ENCODE measurements around the gene SLC26A8.
A peak's percentile ranks its signal among the peaks of the same experiment; 100 is the strongest.

The SLC26A8 gene

DNA sequence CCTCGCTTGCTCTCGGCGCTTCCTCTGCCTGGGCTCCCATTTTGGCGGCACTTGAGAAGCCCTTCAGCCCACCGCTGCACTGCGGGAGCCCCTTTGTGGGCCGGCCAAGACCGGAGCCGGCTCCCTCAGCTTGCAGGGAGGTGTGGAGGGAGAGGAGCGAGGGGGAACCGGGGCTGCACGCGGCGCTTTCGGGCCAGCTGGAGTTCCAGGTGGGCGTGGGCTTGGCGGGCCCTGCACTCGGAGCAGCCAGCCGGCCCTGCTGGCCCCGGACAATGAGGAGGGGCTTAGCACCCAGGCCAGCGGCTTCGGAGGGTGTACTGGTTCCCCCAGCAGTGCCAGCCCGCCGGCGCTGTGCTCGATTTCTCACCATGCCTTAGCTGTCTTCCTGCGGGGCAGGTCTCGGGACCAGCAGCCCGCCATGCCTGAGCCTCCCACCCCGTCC is 93.3 kb downstream of the SLC26A8 start:
- no peak overlapping the region for H3K27ac ChIP-seq
- no peak for TF ChIP-seq ZFX (IDR thresholded peaks at IDR 0.05)
- TF ChIP-seq, protein P1, sequence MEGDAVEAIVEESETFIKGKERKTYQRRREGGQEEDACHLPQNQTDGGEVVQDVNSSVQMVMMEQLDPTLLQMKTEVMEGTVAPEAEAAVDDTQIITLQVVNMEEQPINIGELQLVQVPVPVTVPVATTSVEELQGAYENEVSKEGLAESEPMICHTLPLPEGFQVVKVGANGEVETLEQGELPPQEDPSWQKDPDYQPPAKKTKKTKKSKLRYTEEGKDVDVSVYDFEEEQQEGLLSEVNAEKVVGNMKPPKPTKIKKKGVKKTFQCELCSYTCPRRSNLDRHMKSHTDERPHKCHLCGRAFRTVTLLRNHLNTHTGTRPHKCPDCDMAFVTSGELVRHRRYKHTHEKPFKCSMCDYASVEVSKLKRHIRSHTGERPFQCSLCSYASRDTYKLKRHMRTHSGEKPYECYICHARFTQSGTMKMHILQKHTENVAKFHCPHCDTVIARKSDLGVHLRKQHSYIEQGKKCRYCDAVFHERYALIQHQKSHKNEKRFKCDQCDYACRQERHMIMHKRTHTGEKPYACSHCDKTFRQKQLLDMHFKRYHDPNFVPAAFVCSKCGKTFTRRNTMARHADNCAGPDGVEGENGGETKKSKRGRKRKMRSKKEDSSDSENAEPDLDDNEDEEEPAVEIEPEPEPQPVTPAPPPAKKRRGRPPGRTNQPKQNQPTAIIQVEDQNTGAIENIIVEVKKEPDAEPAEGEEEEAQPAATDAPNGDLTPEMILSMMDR (conservative IDR thresholded peaks at IDR 0.05) = no peak

DNA sequence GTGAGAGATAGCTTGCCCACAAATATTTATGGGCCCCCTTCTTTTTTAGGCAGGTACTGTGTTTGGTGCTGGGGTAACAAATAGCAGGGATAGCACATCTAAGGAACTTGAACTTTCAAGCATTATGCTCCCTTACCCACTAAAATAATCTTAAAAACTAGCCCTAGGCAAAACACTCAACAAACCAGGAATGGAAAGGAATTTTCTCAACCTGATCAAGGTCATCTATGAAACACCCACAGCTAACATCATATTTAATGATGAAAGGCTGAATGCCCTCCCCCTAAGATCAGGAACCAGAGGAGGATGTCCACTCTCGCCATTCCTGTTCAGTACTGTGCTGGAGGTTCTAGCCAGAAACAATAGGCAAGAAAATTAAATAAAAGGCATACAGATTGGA is 94.8 kb downstream of the SLC26A8 start:
- TF ChIP-seq, protein P1 (conservative IDR thresholded peaks at IDR 0.05) = no peak
- no peak for TF ChIP-seq ZFX (IDR thresholded peaks at IDR 0.05)
- H3K27ac ChIP-seq = no peak overlapping the region

DNA sequence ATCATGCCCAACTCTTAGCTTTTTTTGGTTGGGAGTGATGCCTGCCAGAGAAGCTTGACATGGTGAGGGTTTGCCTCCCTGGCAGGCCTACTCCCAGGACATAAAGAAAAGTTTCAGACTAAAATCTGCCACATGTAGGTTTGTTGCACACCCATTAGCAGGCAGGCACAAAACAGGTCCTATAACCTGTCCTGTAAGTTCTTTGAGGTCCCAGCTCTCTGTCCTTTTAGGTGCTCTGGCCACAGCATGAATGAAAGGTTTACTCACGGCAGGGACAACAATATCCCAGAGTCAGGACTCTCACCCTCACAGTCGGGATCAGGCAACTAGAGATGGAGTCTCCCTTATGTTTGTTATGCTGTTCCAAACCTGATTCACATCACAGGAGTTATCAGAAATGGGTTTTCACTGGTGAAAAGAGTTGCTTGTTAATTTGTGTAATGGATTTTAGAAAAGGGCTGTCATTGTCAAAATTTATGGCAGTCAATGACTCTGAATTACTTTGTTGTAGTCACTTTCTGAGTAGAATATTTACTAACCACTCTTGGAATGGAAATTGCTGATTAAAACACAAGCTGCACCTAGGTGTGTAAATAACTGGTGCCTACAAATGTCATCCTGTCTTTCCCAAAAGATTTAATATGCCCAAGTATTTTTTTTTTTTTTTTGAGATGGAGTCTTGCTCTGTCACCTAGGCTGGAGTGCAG is 97.8 kb downstream of the SLC26A8 start:
- TF ChIP-seq ZFX (IDR thresholded peaks at IDR 0.05) = no peak
- TF ChIP-seq, protein P1 (conservative IDR thresholded peaks at IDR 0.05) = no peak
- H3K27ac ChIP-seq = no peak overlapping the region; the same call in 1 of the 2 replicates

DNA sequence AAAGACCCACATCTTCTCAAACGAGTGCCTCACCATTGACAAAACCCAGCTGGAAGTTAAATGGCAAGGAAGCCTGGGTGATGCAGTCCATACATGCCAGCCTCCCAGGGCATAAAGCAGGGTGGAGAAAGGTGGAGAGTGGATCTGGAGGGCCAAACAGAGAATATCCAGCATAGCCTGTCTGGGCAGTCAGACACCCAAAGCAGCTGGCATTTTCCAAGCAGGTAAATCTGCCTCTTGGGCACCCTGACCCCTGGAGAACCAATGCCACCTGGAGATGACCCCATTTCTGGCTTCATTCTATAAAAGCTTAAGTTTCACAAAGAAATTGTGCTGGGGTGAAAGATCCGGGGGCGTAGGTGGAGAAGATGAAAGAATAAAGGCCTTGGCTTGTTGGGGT is 98.5 kb downstream of the SLC26A8 start:
- H3K27ac ChIP-seq = no peak overlapping the region; the same call in 1 of the 2 replicates
- no peak for TF ChIP-seq ZFX (IDR thresholded peaks at IDR 0.05)
- TF ChIP-seq, protein P1 (conservative IDR thresholded peaks at IDR 0.05) = no peak

DNA sequence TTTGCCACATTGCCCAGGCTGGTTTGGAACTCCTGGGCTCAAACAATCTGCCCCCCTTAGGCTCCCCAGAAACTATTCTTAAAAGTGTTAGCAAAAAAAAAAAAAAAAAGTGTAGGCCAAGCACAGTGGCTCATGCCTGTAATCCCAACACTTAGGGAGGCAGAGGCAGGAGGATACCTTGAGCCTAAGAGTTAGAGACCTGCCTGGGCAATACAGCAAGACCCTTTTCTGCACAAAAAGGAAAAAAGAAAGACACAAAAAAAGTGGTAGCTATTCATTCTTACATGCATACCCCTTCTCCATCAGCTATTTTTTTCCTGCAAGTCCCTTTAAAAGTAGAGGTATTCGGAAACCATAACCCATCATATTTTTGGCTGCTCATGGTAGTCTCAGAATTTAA is 100.3 kb downstream of the SLC26A8 start:
- no peak overlapping the region for H3K27ac ChIP-seq
- TF ChIP-seq, protein P1 (conservative IDR thresholded peaks at IDR 0.05) = no peak
- TF ChIP-seq ZFX (IDR thresholded peaks at IDR 0.05) = no peak

DNA sequence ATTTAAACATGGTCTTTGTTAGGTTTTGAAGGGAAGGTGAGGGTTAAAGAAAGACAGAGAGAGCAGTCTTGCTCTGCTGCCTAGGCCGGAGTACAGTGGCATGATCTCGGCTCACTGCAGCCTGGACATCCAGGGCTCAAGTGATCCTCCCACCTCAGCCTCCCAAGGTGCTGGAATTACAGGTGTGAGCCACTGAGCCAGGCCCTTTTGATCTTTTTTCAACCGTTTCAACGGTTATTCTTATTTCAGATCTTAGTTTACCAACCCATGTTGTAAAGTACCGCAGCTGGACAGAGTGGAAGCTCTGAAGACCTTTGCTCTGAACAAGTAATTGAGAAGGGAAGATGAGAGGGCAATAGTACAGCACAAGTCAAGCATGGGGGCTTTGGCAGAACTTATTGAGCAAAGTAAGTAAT is 102.3 kb downstream of the SLC26A8 start:
- TF ChIP-seq, protein P1 (conservative IDR thresholded peaks at IDR 0.05) = no peak
- no peak for TF ChIP-seq ZFX (IDR thresholded peaks at IDR 0.05)
- no peak overlapping the region for H3K27ac ChIP-seq

DNA sequence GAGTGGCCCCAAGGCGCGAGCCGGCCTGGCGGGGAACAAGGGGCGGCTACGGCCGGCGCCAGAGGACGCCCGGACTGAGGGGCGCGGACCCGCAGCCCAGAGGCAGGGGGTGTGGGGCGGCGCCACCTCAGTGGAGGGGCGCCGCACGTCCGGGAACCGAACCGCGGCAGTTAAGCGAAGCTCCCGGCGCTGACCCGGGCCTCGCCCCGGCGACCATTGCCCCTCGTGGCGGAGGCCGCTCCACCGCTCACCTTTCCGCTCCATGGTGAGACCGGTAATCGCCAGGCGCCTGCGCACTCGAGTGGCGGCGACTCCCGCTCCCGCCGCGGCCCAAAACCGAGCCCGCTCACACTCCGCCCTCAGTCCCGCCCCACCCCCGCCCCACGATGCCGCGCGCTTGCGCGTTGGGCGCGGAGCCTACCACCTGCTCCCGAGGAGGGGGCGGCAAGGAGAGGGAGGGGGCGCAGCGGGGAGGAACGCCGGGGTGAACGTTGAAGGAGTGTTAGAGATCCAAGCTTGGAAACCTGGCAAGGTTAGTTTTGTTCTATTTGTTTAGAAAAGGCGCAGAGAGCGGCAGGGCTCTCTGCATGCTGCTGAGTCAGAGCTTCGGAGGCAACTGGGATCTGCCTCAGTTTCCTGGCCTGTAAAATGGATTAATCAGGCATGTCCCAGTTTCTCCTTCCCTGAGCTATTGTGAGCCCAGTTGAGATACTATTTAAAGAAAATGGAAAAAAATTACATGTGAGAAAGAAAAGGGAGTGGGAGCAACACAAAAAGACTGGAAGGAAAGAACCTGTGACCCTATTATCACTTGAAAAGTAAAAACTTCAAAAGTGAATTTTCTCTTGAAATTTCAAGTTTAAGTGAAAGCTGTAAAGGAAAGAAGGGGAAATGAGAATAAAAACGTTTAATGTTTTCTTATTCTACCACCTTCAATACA is 103.4 kb downstream of the SLC26A8 start, which contains the start of gene SRPK1:
SRPK1 (minus strand) TSS at position 306 of the 940 bp plus-strand sequence; CDS start at position 264, 42 bp downstream.
- H3K27ac ChIP-seq = peak within 1 kb of the TSS; percentile 84
- TF ChIP-seq, protein P1 (conservative IDR thresholded peaks at IDR 0.05) = no peak
- no peak; the same call in none of the 2 replicates for TF ChIP-seq ZFX (IDR thresholded peaks at IDR 0.05)
